HepG2 (cell line): Measurements from ENCODE around the gene NRG2. TPM values are rescaled to one million over a fixed set of nuclear protein-coding genes. Genes with fewer than 3 reads are reported as not detected.

Experiments used
- ATAC-seq: fragments of 200-7000 bp; cut with Tn5 transposase; 3 replicates; pipeline ENCODE4 v1.9.1; 2020; ENCODE audit warnings: mild to moderate bottlenecking, moderate library complexity
- BruUV-seq: library from RNA; stranded (reverse); fragments of 400-500 nt; replicated peaks from 2 replicates; lab custom pipeline; 2021; lab: Mats Ljungman, UMichigan
- CTCF ChIA-PET: fragments of 300-600 bp; formaldehyde crosslinking; extraction: SDS; loops from one replicate; lab custom pipeline; 2021; ENCODE audit warnings: low total read pairs, inconsistent platforms, low intra/inter-chr PET ratio; lab: Yijun Ruan, JAX
- POLR2A ChIA-PET: fragments of 350-600 bp; sonication (Branson Sonifier 250); formaldehyde crosslinking; loops from one replicate; lab custom pipeline; 2020; ENCODE audit warnings: antibody characterized with exemption, inconsistent platforms; lab: Yijun Ruan, JAX
- DNase-seq: peaks from one replicate; pipeline ENCODE4 v3.0.0-alpha.2; 2015; ENCODE audit warnings: low spot score
- FAIRE-seq: peaks from 3 replicates; lab custom pipeline; 2011; peaks lifted over from hg19 to GRCh38; lab: Jason Lieb, UNC
- H2AFZ ChIP-seq: one replicate; pipeline ENCODE4 v1.6.1; 2011; ENCODE audit warnings: low read length, inconsistent platforms
- H3K27ac ChIP-seq: fragments of 300-600 bp; 3 replicates; pipeline ENCODE4 v1.8.0; 2011; ENCODE audit warnings: mixed run types, mild to moderate bottlenecking, mixed read lengths, low read length, inconsistent platforms; ENCODE audit not compliant: insufficient read depth; ENCODE audit errors: extremely low read length
- H3K27me3 ChIP-seq, 2 experiments: fragments of 200-600 bp in 1 of 2; 2 replicates in 1 of 2; 3 replicates in 1 of 2; pipeline versions ENCODE4 v1.6.0 to v1.8.0; 2011; ENCODE audit warnings: low read length in 2 of 2, mild to moderate bottlenecking in 2 of 2, moderate library complexity in 2 of 2, inconsistent platforms in 1 of 2; ENCODE audit not compliant: insufficient read depth in 2 of 2, control insufficient read depth in 1 of 2
- H3K36me3 ChIP-seq, 2 experiments: fragments of 200-600 bp in 1 of 2; replicated peaks in 1 of 2; 2 replicates in 1 of 2; 3 replicates in 1 of 2; pipeline versions ENCODE4 v1.5.1 to v1.8.0; 2011; ENCODE audit warnings: low read length in 2 of 2, inconsistent platforms in 1 of 2; ENCODE audit not compliant: insufficient read depth in 2 of 2, control insufficient read depth in 1 of 2
- H3K4me1 ChIP-seq: 2 replicates; pipeline ENCODE4 v1.5.1; 2012; ENCODE audit warnings: low read length, inconsistent platforms; ENCODE audit not compliant: insufficient read depth
- H3K4me2 ChIP-seq: 2 replicates; pipeline ENCODE4 v1.6.0; 2011; ENCODE audit warnings: low read depth, low read length, inconsistent platforms
- H3K4me3 ChIP-seq, 3 experiments: fragments of 200-600 bp in 1 of 3; sonication (generic), shearing (Covaris generic) in 1 of 3; replicated peaks in 1 of 3; 2 replicates each; pipeline ENCODE4 v1.5.1; 2011 to 2016; ENCODE audit warnings: low read length in 3 of 3, inconsistent platforms in 2 of 3, low read depth in 2 of 3, mild to moderate bottlenecking in 2 of 3, control low read depth in 1 of 3, mixed read lengths in 1 of 3; ENCODE audit not compliant: insufficient read depth in 1 of 3
- H3K79me2 ChIP-seq: one replicate; pipeline ENCODE4 v1.6.1; 2011; ENCODE audit warnings: low read length, inconsistent platforms; ENCODE audit not compliant: insufficient read depth
- H3K9ac ChIP-seq: 2 replicates; pipeline ENCODE4 v1.6.0; 2011; ENCODE audit warnings: mild to moderate bottlenecking, low read depth, low read length, inconsistent platforms; ENCODE audit not compliant: insufficient read depth
- H3K9me3 ChIP-seq: 2 replicates; pipeline ENCODE4 v1.5.1; 2012; ENCODE audit warnings: mild to moderate bottlenecking, low read length
- H4K20me1 ChIP-seq: 2 replicates; pipeline ENCODE4 v1.6.0; 2011; ENCODE audit warnings: inconsistent platforms, mild to moderate bottlenecking, low read length, moderate library complexity; ENCODE audit not compliant: insufficient read depth
- ARNT2 ChIP-seq: sonication (generic); formaldehyde crosslinking; IDR thresholded peaks from 2 replicates; pipeline ENCODE4 v1.8.0; 2022; ENCODE audit warnings: mild to moderate bottlenecking, low read depth, missing genetic modification reagents, moderate library complexity
- DNMT1 ChIP-seq: sonication (generic); formaldehyde crosslinking; IDR thresholded peaks from 2 replicates; pipeline ENCODE4 v1.5.1; 2020; ENCODE audit warnings: mild to moderate bottlenecking, missing genetic modification reagents
- HDAC1 ChIP-seq: sonication (generic); formaldehyde crosslinking; IDR thresholded peaks from 2 replicates; pipeline ENCODE4 v1.5.1; 2020; ENCODE audit warnings: mild to moderate bottlenecking, missing genetic modification reagents
- MXD4 ChIP-seq: IDR thresholded peaks from 2 replicates; pipeline ENCODE4 v1.6.1; 2016; ENCODE audit warnings: mild to moderate bottlenecking, missing biosample characterization, missing genetic modification reagents
- NFE2 ChIP-seq: sonication (generic); formaldehyde crosslinking; IDR thresholded peaks from 2 replicates; pipeline ENCODE4 v1.4.0; 2020; ENCODE audit warnings: missing genetic modification reagents
- PHF20 ChIP-seq: sonication (generic); formaldehyde crosslinking; IDR thresholded peaks from 2 replicates; pipeline ENCODE4 v1.5.0; 2020; ENCODE audit warnings: mild to moderate bottlenecking, missing genetic modification reagents
- TBX3 ChIP-seq: fragments of 450-650 bp; IDR thresholded peaks from 2 replicates; pipeline ENCODE4 v1.6.1; 2017; ENCODE audit warnings: antibody characterized with exemption, mild to moderate bottlenecking, inconsistent platforms, borderline replicate concordance
- TCF7L2 ChIP-seq: IDR thresholded peaks from 2 replicates; pipeline ENCODE4 v1.6.1; 2011; ENCODE audit warnings: mild to moderate bottlenecking, low read depth, low read length, moderate library complexity
- THRA ChIP-seq: sonication (generic); formaldehyde crosslinking; IDR thresholded peaks from 2 replicates; pipeline ENCODE4 v1.4.0; 2020; ENCODE audit warnings: missing genetic modification reagents, borderline replicate concordance
- ZBTB8A ChIP-seq: sonication (generic); formaldehyde crosslinking; IDR thresholded peaks from 2 replicates; pipeline ENCODE4 v1.4.0; 2020; ENCODE audit warnings: mild to moderate bottlenecking, low read depth, missing genetic modification reagents, borderline replicate concordance
- ZNF354B ChIP-seq: sonication (generic); formaldehyde crosslinking; IDR thresholded peaks from 2 replicates; pipeline ENCODE4 v1.8.0; 2022; ENCODE audit warnings: mild to moderate bottlenecking, missing genetic modification reagents
- ZSCAN21 ChIP-seq: sonication (generic); formaldehyde crosslinking; IDR thresholded peaks from 2 replicates; pipeline ENCODE4 v1.8.0; 2022; ENCODE audit warnings: mild to moderate bottlenecking, missing genetic modification reagents, moderate library complexity, borderline replicate concordance
- WGBS: methylation state at CpG from one replicate; pipeline ENCODE4 v1.1.6; 2017; ENCODE audit warnings: low lambda C conversion rate; 5-methylcytosine and 5-hydroxymethylcytosine counted together
- in situ Hi-C: cut with HindIII; loops from 2 replicates; pipeline ENCODE4 v1.10.0; 2017; ENCODE audit warnings: low pct_unique_long_range_greater_than_20kb; ENCODE audit not compliant: extremely low pct_ligation_motif_present
- intact Hi-C: fragments of 100-400 bp; cut with micrococcal nuclease; formaldehyde crosslinking; loops from one replicate; pipeline ENCODE4 v1.10.0; 2022; ENCODE audit not compliant: unreplicated experiment
- polyA plus RNA-seq, 8 experiments: library from polyadenylated mRNA; depleted of rRNA in 3 of 8; stranded (reverse) in 7 of 8; unstranded in 1 of 8; fragments of >200 nt; fragmentation: Illumina TruSeq in 4 of 8; extraction: Trizol in 4 of 8; gene quantifications; 2 replicates each; pipeline versions ENCODE4 v1.2.1 to v1.2.3, GENCODE V29; 2011 to 2016; ENCODE audit warnings: low read depth in 4 of 8, missing spikeins in 1 of 8, mixed read lengths in 1 of 8; ENCODE audit not compliant: insufficient read depth in 1 of 8
- total RNA-seq, 5 experiments: library from RNA; depleted of rRNA; stranded (reverse); fragments of >200 nt; fragmentation: Illumina TruSeq; extraction: Trizol; gene quantifications; 2 replicates each; pipeline ENCODE4 v1.2.3, GENCODE V29; 2016; ENCODE audit warnings: low read depth in 1 of 5

The NRG2 gene
- total and polyA plus RNA-seq, 2 of the 13 experiments (the other 11 are each of a cell fraction or from before 2014, with no cell fraction given), result not detected

- H3K27me3 ChIP-seq, result peaks cover 3 to 37% of the 10 kb centered on the region in 2 experiments; a peak in 3 of 5 replicates
- H3K4me3 ChIP-seq, result no peak overlapping the region
- DNase-seq, result no peak
- H3K9ac ChIP-seq, result no peak overlapping the region
- WGBS, result no CpG with 5 or more reads among the region's 1 CpG
- no peak overlapping the region for H3K27ac ChIP-seq
- H3K79me2 ChIP-seq, result no peaks in the 10 kb centered on the region
- no peaks in the 10 kb centered on the region for H3K4me1 ChIP-seq
- no peak overlapping the region for H2AFZ ChIP-seq
- no peak for ATAC-seq
- no peak overlapping the region for H3K4me2 ChIP-seq
- H3K9me3 ChIP-seq, result no peaks in the 10 kb centered on the region
- BruUV-seq, result no TSS peak
- no peaks in the 10 kb centered on the region for H4K20me1 ChIP-seq
- CTCF ChIA-PET, result no interaction called here
- no peak for FAIRE-seq
- H3K36me3 ChIP-seq, result no peaks in the 10 kb centered on the region
- in situ Hi-C loops, result no loop called here
- TF ChIP-seq NFE2 (CRISPR knock-in tag) (no peak), TBX3 (no peak), ZBTB8A (CRISPR knock-in tag) (no peak), TCF7L2 (no peak), PHF20 (CRISPR knock-in tag) (no peak), DNMT1 (CRISPR knock-in tag) (no peak), ARNT2 (CRISPR knock-in tag) (no peak), MXD4 (CRISPR knock-in tag) (no peak), ZSCAN21 (CRISPR knock-in tag) (no peak), THRA (CRISPR knock-in tag) (no peak), ZNF354B (CRISPR knock-in tag) (no peak), HDAC1 (no peak)
- TF ChIP-seq, all 625 proteins: peak for 0
- intact Hi-C loops, result no loop called here
- POLR2A ChIA-PET, result no interaction called here
These were observed 172.4 kb downstream of the NRG2 start for GRCh38 chr5:139870677-139871076.
